Measurements from ENCODE around the gene PMEPA1.

Gene PMEPA1

GRCh38 chr20:57713505-57713903, 3.7 kb upstream of the PMEPA1 start:
- TF ChIP-seq, protein P1, sequence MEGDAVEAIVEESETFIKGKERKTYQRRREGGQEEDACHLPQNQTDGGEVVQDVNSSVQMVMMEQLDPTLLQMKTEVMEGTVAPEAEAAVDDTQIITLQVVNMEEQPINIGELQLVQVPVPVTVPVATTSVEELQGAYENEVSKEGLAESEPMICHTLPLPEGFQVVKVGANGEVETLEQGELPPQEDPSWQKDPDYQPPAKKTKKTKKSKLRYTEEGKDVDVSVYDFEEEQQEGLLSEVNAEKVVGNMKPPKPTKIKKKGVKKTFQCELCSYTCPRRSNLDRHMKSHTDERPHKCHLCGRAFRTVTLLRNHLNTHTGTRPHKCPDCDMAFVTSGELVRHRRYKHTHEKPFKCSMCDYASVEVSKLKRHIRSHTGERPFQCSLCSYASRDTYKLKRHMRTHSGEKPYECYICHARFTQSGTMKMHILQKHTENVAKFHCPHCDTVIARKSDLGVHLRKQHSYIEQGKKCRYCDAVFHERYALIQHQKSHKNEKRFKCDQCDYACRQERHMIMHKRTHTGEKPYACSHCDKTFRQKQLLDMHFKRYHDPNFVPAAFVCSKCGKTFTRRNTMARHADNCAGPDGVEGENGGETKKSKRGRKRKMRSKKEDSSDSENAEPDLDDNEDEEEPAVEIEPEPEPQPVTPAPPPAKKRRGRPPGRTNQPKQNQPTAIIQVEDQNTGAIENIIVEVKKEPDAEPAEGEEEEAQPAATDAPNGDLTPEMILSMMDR (IDR thresholded peaks at IDR 0.05; ENCODE audit: control insufficient read depth, extremely low read depth, insufficient read depth) = no peak
- DNase-seq (ENCODE audit: low read depth) = no peak
- no peak overlapping the region for H3K4me3 ChIP-seq (ENCODE audit: low read depth, low read length)

GRCh38 chr20:57712851-57713504, 3.2 kb upstream of the PMEPA1 start:
- no peak overlapping the region for H3K4me3 ChIP-seq (ENCODE audit: low read depth, low read length)
- TF ChIP-seq, protein P1 (IDR thresholded peaks at IDR 0.05; ENCODE audit: control insufficient read depth, extremely low read depth, insufficient read depth) = no peak
- no peak for DNase-seq (ENCODE audit: low read depth)

DNA sequence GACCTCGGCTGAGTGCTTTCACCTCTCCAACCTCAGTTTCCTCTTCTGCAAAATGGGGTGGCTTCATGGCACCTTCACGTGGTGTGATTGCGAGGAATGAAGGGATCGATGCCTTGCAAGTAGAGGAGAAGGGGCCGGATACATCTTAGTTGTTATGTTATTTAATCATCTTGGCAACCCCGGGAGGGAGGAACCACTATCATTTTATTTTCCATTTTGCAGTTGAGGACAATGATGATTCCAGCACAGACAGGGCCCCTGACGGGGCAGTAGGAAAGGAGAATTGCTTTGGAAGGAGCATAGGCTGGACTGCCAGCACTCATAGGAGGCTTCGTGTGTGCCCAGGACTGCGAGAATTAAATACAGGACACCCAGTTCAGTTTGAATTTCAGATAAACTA, 2.5 kb upstream of the PMEPA1 start:
- TF ChIP-seq, protein P1 (IDR thresholded peaks at IDR 0.05; ENCODE audit: control insufficient read depth, extremely low read depth, insufficient read depth) = no peak
- DNase-seq (ENCODE audit: low read depth) = no peak
- no peak overlapping the region for H3K4me3 ChIP-seq (ENCODE audit: low read depth, low read length)

GRCh38 chr20:57711826-57712225, 2.0 kb upstream of the PMEPA1 start:
- DNase-seq (ENCODE audit: low read depth) = no peak
- TF ChIP-seq, protein P1 (IDR thresholded peaks at IDR 0.05; ENCODE audit: control insufficient read depth, extremely low read depth, insufficient read depth) = no peak
- H3K4me3 ChIP-seq (ENCODE audit: low read depth, low read length) = no peak overlapping the region

DNA sequence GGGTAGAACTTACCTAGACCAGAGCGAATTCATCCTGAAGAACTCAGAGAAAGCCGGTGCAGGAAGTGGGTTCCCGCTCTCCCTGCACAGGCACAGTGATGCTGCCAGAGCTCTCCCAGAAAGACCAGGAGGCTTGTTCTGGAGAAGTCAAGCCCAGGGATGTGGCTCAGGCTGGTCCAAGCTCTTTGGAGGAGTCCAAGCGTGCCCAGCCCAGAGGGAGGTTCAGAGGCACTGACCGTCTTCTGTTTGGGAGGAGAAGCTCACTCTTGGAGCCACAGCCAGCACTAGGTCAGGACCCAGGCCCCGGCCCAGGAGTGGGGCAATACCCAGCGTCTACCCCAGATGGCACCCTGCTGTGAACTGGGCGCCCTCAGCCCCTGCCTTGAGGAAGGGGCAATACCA, 1.5 kb upstream of the PMEPA1 start:
- TF ChIP-seq, protein P1 (IDR thresholded peaks at IDR 0.05; ENCODE audit: control insufficient read depth, extremely low read depth, insufficient read depth) = no peak
- peak overlapping the region; percentile 85 for H3K4me3 ChIP-seq (ENCODE audit: low read depth, low read length)
- DNase-seq (ENCODE audit: low read depth) = no peak

DNA sequence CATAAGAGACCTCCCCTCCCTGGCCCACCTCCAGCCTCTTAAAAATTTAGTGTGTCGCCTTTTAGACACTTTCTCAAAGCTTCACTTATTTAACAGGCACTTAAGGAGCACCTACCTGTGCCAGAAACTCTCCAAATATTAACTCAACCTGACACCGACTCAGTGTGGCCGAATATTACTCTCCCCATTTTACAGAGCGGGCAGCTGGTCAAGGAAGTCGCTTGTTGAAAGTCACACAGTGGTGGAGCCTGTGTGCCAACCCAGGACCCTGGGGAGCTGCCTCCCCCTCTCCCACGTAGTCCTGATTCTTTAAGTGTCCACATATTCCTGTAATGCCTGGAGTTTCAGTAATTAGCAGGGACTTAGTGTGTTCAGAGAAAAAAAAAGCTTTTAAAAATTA, 1.0 kb upstream of the PMEPA1 start:
- DNase-seq (ENCODE audit: low read depth) = no peak
- TF ChIP-seq, protein P1 (IDR thresholded peaks at IDR 0.05; ENCODE audit: control insufficient read depth, extremely low read depth, insufficient read depth) = no peak
- peak overlapping the region; percentile 85 for H3K4me3 ChIP-seq (ENCODE audit: low read depth, low read length)

Measured in LNCaP clone FGC (cell line).